Transverse colon (tissue), 4 donors: ENCODE results near the gene PIWIL4. TPM values are rescaled to one million over a fixed set of nuclear protein-coding genes. Genes with fewer than 3 reads are reported as not detected.

Source experiments
- DNase-seq: peaks from one replicate; pipeline ENCODE4 v3.0.0-alpha.2; 2019
- H3K27ac ChIP-seq, 4 donors: fragments of 200-600 bp; sonication (generic); 2 replicates each; pipeline ENCODE4 v1.5.1; 2016 to 2018; ENCODE audit warnings: inconsistent platforms in 4 of 4
- H3K27me3 ChIP-seq: fragments of 200-600 bp; sonication (generic); 2 replicates; pipeline ENCODE4 v1.5.1; 2017; ENCODE audit warnings: inconsistent platforms
- H3K36me3 ChIP-seq, 4 donors: fragments of 200-600 bp; sonication (generic); 2 replicates each; pipeline ENCODE4 v1.5.1; 2017 to 2019; ENCODE audit warnings: inconsistent platforms in 4 of 4
- H3K4me1 ChIP-seq, 4 donors: fragments of 200-600 bp; sonication (generic); 2 replicates each; pipeline ENCODE4 v1.5.1; 2017 to 2020; ENCODE audit warnings: inconsistent platforms in 4 of 4
- H3K4me3 ChIP-seq, 4 donors: fragments of 200-600 bp; sonication (generic); 1 replicate in 1 of 4; 2 replicates in 3 of 4; pipeline versions ENCODE4 v1.5.1 to v1.6.1; 2017 to 2019; ENCODE audit warnings: inconsistent platforms in 4 of 4
- H3K9me3 ChIP-seq, 2 donors: fragments of 200-600 bp; sonication (generic); 2 replicates each; pipeline ENCODE4 v1.5.1; 2017 to 2019; ENCODE audit warnings: inconsistent platforms in 2 of 2
- CTCF ChIP-seq, 5 experiments: fragments of 200-600 bp in 3 of 5; fragments of 450-650 bp in 2 of 5; sonication (generic) in 3 of 5; IDR thresholded peaks; 1 replicate in 2 of 5; 2 replicates in 3 of 5; pipeline ENCODE4 v1.5.1; 2016 to 2017; ENCODE audit warnings: antibody characterized with exemption in 5 of 5, inconsistent platforms in 3 of 5, mild to moderate bottlenecking in 2 of 5, moderate library complexity in 1 of 5
- EP300 ChIP-seq: sonication (generic); formaldehyde crosslinking; IDR thresholded peaks from one replicate; pipeline ENCODE4 v1.6.1; 2017; ENCODE audit warnings: antibody characterized with exemption, low read depth
- POLR2A ChIP-seq: fragments of 450-650 bp; IDR thresholded peaks from one replicate; pipeline ENCODE4 v1.6.1; 2016; ENCODE audit warnings: antibody characterized with exemption, mild to moderate bottlenecking, moderate library complexity
- POLR2AphosphoS5 ChIP-seq, 3 donors: sonication (generic); formaldehyde crosslinking; IDR thresholded peaks; one replicate each; pipeline ENCODE4 v1.6.1; 2016; ENCODE audit warnings: antibody characterized with exemption in 3 of 3
- WGBS, 2 donors: methylation state at CpG; one replicate each; pipeline ENCODE4 v1.1.5; 2018; ENCODE audit warnings: low coverage in 1 of 2; 5-methylcytosine and 5-hydroxymethylcytosine counted together
- in situ Hi-C, 4 donors: fragments of 200-750 bp; cut with MboI; loops; one replicate each; pipeline versions ENCODE4 v1.15.0 to v1.15.1; 2017; ENCODE audit warnings: low sequenced_read_pairs in 3 of 4, low pct_ligation_motif_present in 1 of 4, low pct_unique_long_range_greater_than_20kb in 1 of 4
- intact Hi-C: fragments of 100-400 bp; cut with DNase I; formaldehyde crosslinking; loops from one replicate; pipeline ENCODE4 v1.15.1; 2023; ENCODE audit warnings: low total_unique reads
- total RNA-seq, 4 donors: library from RNA; depleted of rRNA; stranded (reverse); fragments of >200 nt; gene quantifications; one replicate each; pipeline ENCODE4 v1.1.0, GENCODE V29; 2016

PIWIL4 gene
- total RNA-seq, 4 donors from 2014 or later = 6.7 to 17.9 (median 8.9) TPM

GRCh38 chr11:94537031-94537600 lies 30.1 kb upstream of the PIWIL4 start:
- Histone ChIP-seq H3K9me3 (no peaks in the 10 kb centered on the region), H3K27me3 (no peaks in the 10 kb centered on the region), H3K4me1 (peaks cover 0 to 70% (median 27%) of the 10 kb centered on the region in 4 donors), H3K36me3 (no peaks in the 10 kb centered on the region), H3K4me3 (no peak overlapping the region), H3K27ac (peak overlapping the region; percentile 70 to 85 (median 80))
- no peak for DNase-seq
- WGBS, 2 donors = 33 to 43% methylated on average over 3 of the region's 3 CpGs
- intact Hi-C loops (no loop called here), in situ Hi-C loops (no loop called here)
- no peak for TF ChIP-seq POLR2A
- TF ChIP-seq POLR2AphosphoS5 (IDR thresholded peaks at IDR 0.05) = no peak
- no peak for TF ChIP-seq CTCF (IDR thresholded peaks at IDR 0.05)
- TF ChIP-seq EP300 = no peak

GRCh38 chr11:94539420-94539819 lies 27.7 kb upstream of the PIWIL4 start:
- H3K9me3 ChIP-seq = no peaks in the 10 kb centered on the region
- in situ Hi-C loops = no loop called here
- H3K27ac ChIP-seq = peak overlapping the region; percentile 70 to 85 (median 80)
- intact Hi-C loops = no loop called here
- peaks cover 0 to 73% (median 39%) of the 10 kb centered on the region in 4 donors for H3K4me1 ChIP-seq
- TF ChIP-seq EP300 (no peak), POLR2AphosphoS5 (IDR thresholded peaks at IDR 0.05) (peak in 1 of 3 donors; percentile 53), CTCF (IDR thresholded peaks at IDR 0.05) (no peak), POLR2A (no peak)
- no peaks in the 10 kb centered on the region for H3K27me3 ChIP-seq
- H3K4me3 ChIP-seq = no peak overlapping the region
- peak; percentile 66 for DNase-seq
- WGBS, 2 donors = 33 to 38% methylated on average over 1 of the region's 1 CpG
- H3K36me3 ChIP-seq = no peaks in the 10 kb centered on the region

- H3K27ac ChIP-seq = peak within 1 kb of the TSS; percentile 96 to 97 (median 97)
- H3K36me3 ChIP-seq = no peaks in the 10 kb centered on the region
- H3K27me3 ChIP-seq = no peaks in the 10 kb centered on the region
- peak; percentile 95 for DNase-seq
- peak; percentile 75 to 94 (median 91) for TF ChIP-seq POLR2AphosphoS5 (IDR thresholded peaks at IDR 0.05)
- peak in 1 of 5 experiments; percentile 24 for TF ChIP-seq CTCF (IDR thresholded peaks at IDR 0.05)
- no peak for TF ChIP-seq EP300
- peak; percentile 89 for TF ChIP-seq POLR2A
- 1% methylated on average over 69 of the region's 109 CpGs; no CpG with 5 or more reads in 1 of the 2 donors for WGBS, 2 donors
- H3K9me3 ChIP-seq = no peaks in the 10 kb centered on the region
- in situ Hi-C loops (no loop called here), intact Hi-C loops (no loop called here)
- peak within 1 kb of the TSS; percentile 61 to 87 (median 76) for H3K4me3 ChIP-seq
- peaks cover 0 to 82% (median 51%) of the 10 kb centered on the region in 4 donors for H3K4me1 ChIP-seq
Measured at GRCh38 chr11:94543695-94544645, 23.2 kb upstream of the PIWIL4 start, which contains the start of gene FUT4. Gene FUT4, plus strand, starts transcription at chr11:94543921. Its CDS starts 213 bp downstream, at chr11:94544134.

- peak overlapping the region; percentile 61 to 87 (median 76) for H3K4me3 ChIP-seq
- in situ Hi-C loops = no loop called here
- H3K4me1 ChIP-seq = peaks cover 3 to 87% (median 54%) of the 10 kb centered on the region in 4 donors
- no peaks in the 10 kb centered on the region for H3K36me3 ChIP-seq
- 26% methylated on average over 6 of the region's 59 CpGs; no CpG with 5 or more reads in 1 of the 2 donors for WGBS, 2 donors
- no peak for TF ChIP-seq POLR2AphosphoS5 (IDR thresholded peaks at IDR 0.05)
- no peak for TF ChIP-seq CTCF (IDR thresholded peaks at IDR 0.05)
- no peak for TF ChIP-seq POLR2A
- TF ChIP-seq EP300 = no peak
- no peaks in the 10 kb centered on the region for H3K27me3 ChIP-seq
- no peaks in the 10 kb centered on the region for H3K9me3 ChIP-seq
- intact Hi-C loops = no loop called here
- peak; percentile 50 for DNase-seq
- H3K27ac ChIP-seq = peak overlapping the region; percentile 96 to 97 (median 97)
Measured at GRCh38 chr11:94544646-94545263, 22.4 kb upstream of the PIWIL4 start.
